Stomach (tissue), 9 donors: ENCODE results near the gene FRMD8. TPM values are rescaled to one million over a fixed set of nuclear protein-coding genes. Genes with fewer than 3 reads are reported as not detected.

Experiments
- DNase-seq, 2 donors: peaks; one replicate each; pipeline versions ENCODE4 v3.0.0 to v3.0.0-alpha.2; 2013 to 2019
- H3K27ac ChIP-seq, 5 donors: fragments of 200-600 bp in 4 of 5; sonication (generic) in 4 of 5; one replicate each; pipeline ENCODE4 v1.5.1; 2013 to 2019; ENCODE audit warnings: mild to moderate bottlenecking in 1 of 5, moderate library complexity in 1 of 5
- H3K27me3 ChIP-seq, 3 donors: fragments of 200-600 bp; sonication (generic); one replicate each; pipeline ENCODE4 v1.5.1; 2017 to 2019; ENCODE audit warnings: mixed run types in 1 of 3
- H3K36me3 ChIP-seq, 4 donors: fragments of 200-600 bp; sonication (generic); 1 replicate in 3 of 4; 2 replicates in 1 of 4; pipeline ENCODE4 v1.5.1; 2016 to 2019
- H3K4me1 ChIP-seq, 4 donors: fragments of 200-600 bp; sonication (generic); one replicate each; pipeline ENCODE4 v1.5.1; 2016 to 2019
- H3K4me3 ChIP-seq, 4 donors: fragments of 200-600 bp; sonication (generic) in 3 of 4; one replicate each; pipeline ENCODE4 v1.5.1; 2016 to 2019; ENCODE audit warnings: mild to moderate bottlenecking in 1 of 4
- H3K9me3 ChIP-seq, 4 donors: fragments of 200-600 bp; sonication (generic); one replicate each; pipeline ENCODE4 v1.5.1; 2016 to 2019
- CTCF ChIP-seq, 7 experiments: fragments of 450-650 bp in 4 of 7; fragments of 200-600 bp in 3 of 7; sonication (generic) in 3 of 7; IDR thresholded peaks; one replicate each; pipeline ENCODE4 v1.5.1; 2016 to 2019; ENCODE audit warnings: antibody characterized with exemption in 7 of 7, control low read depth in 2 of 7, mild to moderate bottlenecking in 1 of 7
- EP300 ChIP-seq: sonication (generic); formaldehyde crosslinking; IDR thresholded peaks from one replicate; pipeline ENCODE4 v1.6.1; 2017; ENCODE audit warnings: antibody characterized with exemption
- POLR2A ChIP-seq, 4 donors: fragments of 450-650 bp; IDR thresholded peaks; one replicate each; pipeline ENCODE4 v1.6.1; 2016; ENCODE audit warnings: antibody characterized with exemption in 4 of 4, control low read depth in 2 of 4, mild to moderate bottlenecking in 1 of 4, moderate library complexity in 1 of 4
- POLR2AphosphoS5 ChIP-seq, 3 donors: sonication (generic); formaldehyde crosslinking; IDR thresholded peaks; one replicate each; pipeline ENCODE4 v1.6.1; 2016; ENCODE audit warnings: antibody characterized with exemption in 3 of 3
- WGBS, 5 donors: extraction: QIAGEN DNeasy Blood & Tissue Kit in 3 of 5; methylation state at CpG; one replicate each; pipeline versions ENCODE4 v1.1.5 to v1.1.7; 2013 to 2018; 5-methylcytosine and 5-hydroxymethylcytosine counted together
- intact Hi-C: fragments of 100-400 bp; cut with DNase I; formaldehyde crosslinking; loops from one replicate; pipeline ENCODE4 v1.15.1; 2023; ENCODE audit warnings: low total_unique reads
- polyA plus RNA-seq, 3 donors: library from polyadenylated mRNA; stranded (reverse); fragments of 200-250 nt; gene quantifications; one replicate each; pipeline ENCODE4 v1.2.3, GENCODE V29; 2013
- total RNA-seq, 5 donors: library from RNA; depleted of rRNA; stranded (reverse); fragments of >200 nt; gene quantifications; one replicate each; pipeline versions ENCODE4 v1.1.0 to v1.2.3, GENCODE V29; 2014 to 2016
- donor health status: healthy with polysubstance abuse.
- donor health status: Bipolar disorder and iron deficiency.
- donor health status: healthy.

FRMD8 gene
- total and polyA plus RNA-seq, 8 donors, result 9.3 to 340 (median 20.8) TPM

GRCh38 chr11:65432100-65432650 lies 45.7 kb downstream of the FRMD8 start:
- H3K4me3 ChIP-seq, result peak overlapping the region in 2 of 4 donors; percentile 81 to 91
- H3K27ac ChIP-seq, result peak overlapping the region in 4 of 5 donors; percentile 98 to 100 (median 100)
- WGBS, 5 donors, result 47 to 65% (median 57%) methylated on average over 2 of the region's 2 CpGs
- peak in 1 of 3 donors; percentile 52 for TF ChIP-seq POLR2AphosphoS5 (IDR thresholded peaks at IDR 0.05)
- TF ChIP-seq EP300, result no peak
- H3K4me1 ChIP-seq, result peaks cover 54 to 98% (median 79%) of the 10 kb centered on the region in 4 donors
- H3K36me3 ChIP-seq, result peaks cover 36 to 53% (median 43%) of the 10 kb centered on the region in 4 donors
- H3K27me3 ChIP-seq, result no peaks in the 10 kb centered on the region
- no peak for DNase-seq
- no peaks in the 10 kb centered on the region for H3K9me3 ChIP-seq
- intact Hi-C loops, result no loop called here

- WGBS, 5 donors, result 87 to 97% (median 93%) methylated on average over 1 of the region's 1 CpG
- Histone ChIP-seq H3K27me3 (no peaks in the 10 kb centered on the region), H3K27ac (peak overlapping the region in 4 of 5 donors; percentile 29 to 100 (median 98)), H3K36me3 (peaks cover 41 to 59% (median 49%) of the 10 kb centered on the region in 4 donors), H3K4me3 (peak overlapping the region in 2 of 4 donors; percentile 11 to 17), H3K9me3 (no peaks in the 10 kb centered on the region), H3K4me1 (peaks cover 50 to 96% (median 74%) of the 10 kb centered on the region in 4 donors)
- no peak for TF ChIP-seq EP300
- peak in 2 of 4 donors; percentile 19 for TF ChIP-seq POLR2A (IDR thresholded peaks at IDR 0.05)
- TF ChIP-seq POLR2AphosphoS5 (IDR thresholded peaks at IDR 0.05), result peak in 2 of 3 donors; percentile 31 to 79
- no peak for TF ChIP-seq CTCF (IDR thresholded peaks at IDR 0.05)
- peak in 1 of 2 donors; percentile 57 for DNase-seq
- intact Hi-C loops, result no loop called here
Measured at GRCh38 chr11:65432686-65433582, 46.5 kb downstream of the FRMD8 start.

DNA sequence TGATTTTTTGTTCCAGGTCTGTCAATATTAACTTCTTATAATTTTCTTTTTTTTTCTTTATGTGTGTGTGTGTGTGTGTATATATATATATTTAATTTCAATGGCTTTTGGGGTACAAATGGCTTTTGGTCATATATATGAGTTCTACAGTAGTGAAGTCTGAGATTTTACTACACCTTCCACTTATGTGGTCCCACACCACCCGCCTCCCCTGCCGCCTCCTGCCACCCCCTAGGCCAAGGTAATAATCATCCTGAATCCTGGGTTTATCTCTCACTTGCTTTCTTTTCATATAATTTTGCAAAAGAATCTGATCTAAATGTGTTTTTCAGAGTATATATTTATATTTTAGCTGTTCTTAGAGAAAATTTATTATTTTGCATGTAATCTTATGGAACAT lies 47.2 kb downstream of the FRMD8 start:
- Histone ChIP-seq H3K27me3 (no peaks in the 10 kb centered on the region), H3K4me1 (peaks cover 44 to 96% (median 69%) of the 10 kb centered on the region in 4 donors), H3K27ac (peak overlapping the region in 3 of 5 donors; percentile 48 to 63 (median 62)), H3K4me3 (peak overlapping the region in 1 of 4 donors; percentile 17), H3K36me3 (peaks cover 47 to 66% (median 54%) of the 10 kb centered on the region in 4 donors), H3K9me3 (no peaks in the 10 kb centered on the region)
- intact Hi-C loops, result no loop called here
- TF ChIP-seq POLR2A (IDR thresholded peaks at IDR 0.05) (no peak), EP300 (no peak), CTCF (IDR thresholded peaks at IDR 0.05) (no peak), POLR2AphosphoS5 (IDR thresholded peaks at IDR 0.05) (no peak)
- 93 to 98% (median 96%) methylated on average over 2 of the region's 2 CpGs for WGBS, 5 donors
- no peak for DNase-seq

- TF ChIP-seq EP300 (no peak), CTCF (IDR thresholded peaks at IDR 0.05) (no peak), POLR2AphosphoS5 (IDR thresholded peaks at IDR 0.05) (peak; percentile 44 to 81 (median 69)), POLR2A (IDR thresholded peaks at IDR 0.05) (peak in 1 of 4 donors; percentile 7)
- peak in 1 of 2 donors; percentile 32 for DNase-seq
- Histone ChIP-seq H3K4me3 (peak overlapping the region in 2 of 4 donors; percentile 7 to 17), H3K9me3 (no peaks in the 10 kb centered on the region), H3K4me1 (peaks cover 49 to 96% (median 68%) of the 10 kb centered on the region in 4 donors), H3K27ac (peak overlapping the region in 4 of 5 donors; percentile 16 to 63 (median 55)), H3K36me3 (peaks cover 49 to 71% (median 59%) of the 10 kb centered on the region in 4 donors), H3K27me3 (no peaks in the 10 kb centered on the region)
- intact Hi-C loops, result no loop called here
- 49 to 53% (median 52%) methylated on average over 6 of the region's 6 CpGs for WGBS, 5 donors
Measured at GRCh38 chr11:65434057-65434666, 47.7 kb downstream of the FRMD8 start.
